Vagina (tissue), 2 donors: ENCODE results near the gene SH3RF1. TPM values are rescaled to one million over a fixed set of nuclear protein-coding genes. Genes with fewer than 3 reads are reported as not detected.

Experiments
- DNase-seq, 2 donors: peaks; one replicate each; pipeline ENCODE4 v3.0.0-alpha.2; 2017; ENCODE audit errors: extremely low spot score in 2 of 2
- H3K27ac ChIP-seq: fragments of 200-600 bp; sonication (generic); one replicate; pipeline ENCODE4 v1.5.1; 2019
- H3K27me3 ChIP-seq: fragments of 200-600 bp; sonication (generic); one replicate; pipeline ENCODE4 v1.5.1; 2019
- H3K36me3 ChIP-seq, 2 donors: fragments of 200-600 bp; sonication (generic); one replicate each; pipeline ENCODE4 v1.5.1; 2017 to 2019
- H3K4me1 ChIP-seq: fragments of 200-600 bp; sonication (generic); one replicate; pipeline ENCODE4 v1.5.1; 2019
- H3K4me3 ChIP-seq, 2 donors: fragments of 200-600 bp; sonication (generic); 1 replicate in 1 of 2; 2 replicates in 1 of 2; pipeline ENCODE4 v1.5.1; 2016 to 2019
- H3K9me3 ChIP-seq: fragments of 200-600 bp; sonication (generic); one replicate; pipeline ENCODE4 v1.5.1; 2019
- CTCF ChIP-seq, 3 experiments: fragments of 450-650 bp in 2 of 3; fragments of 200-600 bp in 1 of 3; sonication (generic) in 1 of 3; IDR thresholded peaks; one replicate each; pipeline ENCODE4 v1.5.1; 2017 to 2019; ENCODE audit warnings: antibody characterized with exemption in 3 of 3, mild to moderate bottlenecking in 2 of 3, moderate library complexity in 2 of 3
- POLR2A ChIP-seq, 2 donors: fragments of 450-650 bp; IDR thresholded peaks; one replicate each; pipeline ENCODE4 v1.6.1; 2017; ENCODE audit warnings: antibody characterized with exemption in 2 of 2, mild to moderate bottlenecking in 2 of 2, moderate library complexity in 2 of 2
- POLR2AphosphoS5 ChIP-seq, 2 donors: sonication (generic); formaldehyde crosslinking; IDR thresholded peaks; one replicate each; pipeline ENCODE4 v1.9.0; 2017; ENCODE audit warnings: antibody characterized with exemption in 2 of 2, mild to moderate bottlenecking in 2 of 2, low read depth in 1 of 2; ENCODE audit not compliant: insufficient read depth in 1 of 2
- intact Hi-C: fragments of 100-400 bp; cut with DNase I; formaldehyde crosslinking; loops from one replicate; pipeline ENCODE4 v1.15.1; 2023
- total RNA-seq: library from RNA; depleted of rRNA; stranded (reverse); fragments of >200 nt; gene quantifications from one replicate; pipeline ENCODE4 v1.2.3, GENCODE V29; 2016

SH3RF1 gene
- total RNA-seq, 1 donor from 2014 or later: 16.0 TPM

GRCh38 chr4:169249214-169249973 is 21.4 kb downstream of the SH3RF1 start:
- H3K27me3 ChIP-seq: no peaks in the 10 kb centered on the region
- no peak overlapping the region for H3K4me3 ChIP-seq
- DNase-seq: no peak
- H3K9me3 ChIP-seq: no peaks in the 10 kb centered on the region
- no peak overlapping the region for H3K27ac ChIP-seq
- no peaks in the 10 kb centered on the region for H3K36me3 ChIP-seq
- peaks cover 32% of the 10 kb centered on the region for H3K4me1 ChIP-seq
- no peak for TF ChIP-seq POLR2A (IDR thresholded peaks at IDR 0.05)
- no peak for TF ChIP-seq CTCF (IDR thresholded peaks at IDR 0.05)
- no peak for TF ChIP-seq POLR2AphosphoS5 (IDR thresholded peaks at IDR 0.05; ENCODE audit: insufficient read depth in 1 of 2, low read depth in 1 of 2)
- intact Hi-C loops: no loop called here

GRCh38 chr4:169248645-169249044 is 22.1 kb downstream of the SH3RF1 start:
- TF ChIP-seq CTCF (IDR thresholded peaks at IDR 0.05) (no peak), POLR2AphosphoS5 (IDR thresholded peaks at IDR 0.05; ENCODE audit: insufficient read depth in 1 of 2, low read depth in 1 of 2) (no peak), POLR2A (IDR thresholded peaks at IDR 0.05) (no peak)
- no peaks in the 10 kb centered on the region for H3K36me3 ChIP-seq
- H3K9me3 ChIP-seq: no peaks in the 10 kb centered on the region
- intact Hi-C loops: no loop called here
- no peak overlapping the region for H3K4me3 ChIP-seq
- no peaks in the 10 kb centered on the region for H3K27me3 ChIP-seq
- H3K27ac ChIP-seq: no peak overlapping the region
- H3K4me1 ChIP-seq: peaks cover 32% of the 10 kb centered on the region
- no peak for DNase-seq

- no peak for TF ChIP-seq POLR2A (IDR thresholded peaks at IDR 0.05)
- TF ChIP-seq POLR2AphosphoS5 (IDR thresholded peaks at IDR 0.05; ENCODE audit: insufficient read depth in 1 of 2, low read depth in 1 of 2): no peak
- no peak for TF ChIP-seq CTCF (IDR thresholded peaks at IDR 0.05)
- Histone ChIP-seq H3K4me3 (no peak overlapping the region), H3K27ac (no peak overlapping the region), H3K4me1 (peaks cover 32% of the 10 kb centered on the region), H3K36me3 (no peaks in the 10 kb centered on the region), H3K9me3 (no peaks in the 10 kb centered on the region), H3K27me3 (no peaks in the 10 kb centered on the region)
- intact Hi-C loops: no loop called here
- no peak for DNase-seq
These were observed 23.8 kb downstream of the SH3RF1 start for GRCh38 chr4:169246957-169247396.

- H3K36me3 ChIP-seq: no peaks in the 10 kb centered on the region
- H3K4me1 ChIP-seq: peaks cover 32% of the 10 kb centered on the region
- DNase-seq: no peak
- intact Hi-C loops: no loop called here
- no peaks in the 10 kb centered on the region for H3K27me3 ChIP-seq
- H3K9me3 ChIP-seq: no peaks in the 10 kb centered on the region
- H3K27ac ChIP-seq: no peak overlapping the region
- TF ChIP-seq POLR2A (IDR thresholded peaks at IDR 0.05) (no peak), CTCF (IDR thresholded peaks at IDR 0.05) (no peak), POLR2AphosphoS5 (IDR thresholded peaks at IDR 0.05; ENCODE audit: insufficient read depth in 1 of 2, low read depth in 1 of 2) (no peak)
- H3K4me3 ChIP-seq: no peak overlapping the region
These were observed 24.5 kb downstream of the SH3RF1 start for GRCh38 chr4:169246279-169246678.

GRCh38 chr4:169245061-169245460 is 25.7 kb downstream of the SH3RF1 start:
- no peak for DNase-seq
- Histone ChIP-seq H3K4me1 (peaks cover 22% of the 10 kb centered on the region), H3K27me3 (no peaks in the 10 kb centered on the region), H3K9me3 (no peaks in the 10 kb centered on the region), H3K36me3 (no peaks in the 10 kb centered on the region), H3K27ac (no peak overlapping the region), H3K4me3 (no peak overlapping the region)
- TF ChIP-seq POLR2AphosphoS5 (IDR thresholded peaks at IDR 0.05; ENCODE audit: insufficient read depth in 1 of 2, low read depth in 1 of 2) (no peak), CTCF (IDR thresholded peaks at IDR 0.05) (no peak), POLR2A (IDR thresholded peaks at IDR 0.05) (no peak)
- intact Hi-C loops: no loop called here
